ENCODE data around the gene KDM4C.

Gene KDM4C

GRCh38 chr9:6909181-6909580 is 151.4 kb downstream of the KDM4C start:
- DNase-seq, result no peak

DNA sequence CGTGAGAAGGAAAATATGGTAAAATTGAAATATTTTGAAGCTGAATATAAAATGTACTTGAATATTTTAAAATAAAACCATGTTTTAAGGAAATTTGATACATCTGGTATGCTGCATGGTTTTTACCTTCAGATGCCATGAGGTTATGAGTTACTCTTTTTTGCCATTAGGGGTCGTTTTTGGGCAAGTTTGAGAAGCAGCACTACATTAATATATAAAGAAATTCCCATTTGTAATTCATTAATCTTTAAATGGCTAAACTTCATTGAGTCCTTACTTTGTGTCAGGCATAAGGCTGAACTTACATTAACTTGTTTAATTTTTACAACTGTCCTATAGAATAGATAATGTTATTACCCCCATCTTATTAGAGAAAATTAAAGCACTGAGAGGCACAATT is 152.3 kb downstream of the KDM4C start:
- DNase-seq, result no peak

GRCh38 chr9:6910497-6910896 is 152.7 kb downstream of the KDM4C start:
- no peak for DNase-seq

- no peak for DNase-seq
Measured at GRCh38 chr9:6911901-6912638, 154.3 kb downstream of the KDM4C start.

DNA sequence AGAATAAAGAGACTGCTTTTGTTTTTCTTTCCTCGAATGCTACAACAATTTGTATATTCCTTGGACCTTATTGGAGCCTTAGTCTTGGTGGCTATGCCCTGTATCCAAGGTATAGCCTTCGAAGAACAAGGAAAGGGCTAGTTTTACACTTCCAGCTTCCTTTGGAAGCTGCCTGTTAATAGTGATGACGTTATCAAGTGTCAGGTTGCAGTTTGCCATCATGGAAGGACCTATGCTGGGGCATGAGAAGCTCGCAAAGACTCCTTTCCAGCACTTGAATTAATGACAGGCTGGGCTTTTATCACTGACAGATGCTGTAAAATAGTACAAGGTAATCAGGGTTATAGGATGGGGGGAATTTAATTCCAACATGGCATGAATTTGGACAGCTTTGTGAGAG is 157.9 kb downstream of the KDM4C start:
- DNase-seq, result no peak

- no peak for DNase-seq
Measured at GRCh38 chr9:6917162-6917561, 159.4 kb downstream of the KDM4C start.

- no peak for DNase-seq
Measured at GRCh38 chr9:6920041-6920440, 162.3 kb downstream of the KDM4C start.

GRCh38 chr9:6921315-6921714 is 163.5 kb downstream of the KDM4C start:
- no peak for DNase-seq

DNA sequence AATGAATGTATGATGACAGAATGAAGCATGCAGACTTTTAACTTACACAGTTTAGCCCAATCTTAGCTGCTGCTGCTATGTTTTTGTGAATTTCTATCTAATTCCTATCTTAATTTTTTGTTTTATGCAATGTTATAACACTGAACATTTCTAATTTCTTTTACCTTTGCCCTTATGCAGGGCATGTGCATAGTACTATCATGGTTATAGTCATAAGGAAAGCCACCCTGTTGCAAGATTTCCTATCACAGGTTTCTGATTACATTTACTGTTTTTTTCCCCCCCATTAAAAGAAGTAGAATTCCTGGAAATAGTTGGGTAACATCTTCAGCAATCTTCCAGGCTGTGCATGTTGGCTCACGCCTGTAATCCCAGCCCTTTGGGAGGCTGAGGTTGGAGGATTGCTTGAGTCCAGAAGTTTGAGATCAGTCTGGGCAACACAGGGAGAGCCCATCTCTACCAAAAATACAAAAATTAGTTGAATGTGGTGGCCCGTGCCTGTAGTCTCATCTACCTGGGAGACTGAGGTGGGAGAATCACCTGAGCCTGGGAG is 164.4 kb downstream of the KDM4C start:
- DNase-seq, result no peak

DNA sequence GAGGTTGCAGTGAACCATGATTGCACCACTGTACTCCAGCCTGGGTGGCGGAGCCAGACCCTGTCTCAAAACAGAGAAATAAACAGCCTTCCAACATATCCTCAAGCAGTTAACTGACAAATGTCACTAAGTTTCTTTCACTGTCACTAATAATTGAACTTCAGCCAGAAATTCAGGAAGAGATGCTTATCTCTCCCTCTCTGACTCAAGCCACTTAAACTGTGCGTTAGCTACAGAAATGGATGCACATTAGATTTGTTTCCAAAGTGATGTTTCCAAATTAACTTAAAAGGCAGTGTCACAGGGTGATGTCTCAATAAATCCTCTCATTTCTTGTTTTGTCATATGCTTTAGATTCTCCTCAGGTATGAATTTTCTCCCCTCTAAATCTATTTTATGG is 164.9 kb downstream of the KDM4C start:
- DNase-seq, result no peak

- no peak for DNase-seq
Measured at GRCh38 chr9:6923086-6923485, 165.3 kb downstream of the KDM4C start.

DNA sequence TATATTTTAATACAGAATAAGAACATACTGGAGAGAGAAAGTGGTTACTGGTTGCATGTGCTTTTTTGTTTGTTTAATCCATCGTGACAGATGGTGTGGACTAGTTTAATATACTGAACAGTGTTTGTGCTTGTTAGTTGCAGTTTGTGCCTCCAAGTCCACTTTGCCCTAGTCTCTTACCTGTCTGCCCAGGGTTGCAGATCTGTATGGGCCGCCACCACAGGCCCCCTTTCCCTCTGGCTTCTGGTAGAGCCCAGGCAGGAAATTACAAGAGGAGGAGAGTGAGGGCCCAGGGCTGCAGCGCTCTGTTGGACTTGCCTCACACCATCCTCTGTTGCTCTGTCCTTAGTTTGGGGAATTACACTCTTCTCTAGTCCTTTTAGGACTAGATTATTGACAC is 166.4 kb downstream of the KDM4C start:
- no peak for DNase-seq

DNA sequence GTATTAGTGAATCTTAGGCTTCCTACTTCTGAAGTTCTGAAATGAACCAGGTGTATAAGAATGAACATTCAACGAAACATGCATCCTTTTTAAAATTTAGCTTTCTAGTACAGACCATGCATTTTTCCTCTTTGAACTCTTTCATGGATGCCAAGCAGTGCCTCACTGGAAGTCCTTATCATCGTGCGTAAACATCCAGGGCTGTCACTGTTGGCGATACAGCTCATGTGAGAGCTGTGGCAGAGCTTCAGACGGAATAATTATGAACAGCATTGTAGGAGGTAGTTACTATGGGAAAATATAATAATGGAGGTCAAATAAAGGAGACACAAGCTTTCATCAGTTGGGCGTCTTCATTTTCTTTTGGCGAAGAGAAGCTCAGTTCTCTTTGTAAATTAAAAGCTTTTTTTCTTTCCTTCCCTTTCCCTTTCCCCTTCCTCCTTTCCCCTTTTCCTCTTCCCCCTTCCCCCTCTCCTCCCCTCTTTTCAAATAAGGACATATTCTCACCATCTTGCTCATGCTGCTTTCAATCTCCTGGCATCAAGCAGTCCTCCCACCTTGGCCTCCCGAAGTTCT is 167.3 kb downstream of the KDM4C start:
- no peak for DNase-seq

GRCh38 chr9:6925836-6926235 is 168.1 kb downstream of the KDM4C start:
- DNase-seq, result no peak

DNA sequence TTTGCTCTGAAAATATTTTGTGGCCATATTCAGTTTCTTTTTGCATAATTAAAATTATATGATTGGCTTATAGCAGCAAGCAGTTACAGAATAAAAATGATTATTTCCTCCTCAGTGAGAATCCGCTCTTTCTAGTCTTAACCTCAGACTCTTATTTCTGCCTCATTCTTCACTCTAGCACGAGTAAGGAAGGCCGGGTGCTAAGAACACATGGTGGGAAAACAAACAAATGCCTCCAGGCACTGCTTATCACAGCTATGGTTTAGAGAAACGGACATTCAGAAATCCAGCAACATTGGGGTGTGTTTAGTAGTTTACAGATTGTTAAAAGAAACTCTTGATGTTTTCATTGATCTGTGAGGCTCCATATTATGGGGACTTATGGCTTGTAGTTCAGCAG is 168.7 kb downstream of the KDM4C start:
- DNase-seq, result no peak

DNA sequence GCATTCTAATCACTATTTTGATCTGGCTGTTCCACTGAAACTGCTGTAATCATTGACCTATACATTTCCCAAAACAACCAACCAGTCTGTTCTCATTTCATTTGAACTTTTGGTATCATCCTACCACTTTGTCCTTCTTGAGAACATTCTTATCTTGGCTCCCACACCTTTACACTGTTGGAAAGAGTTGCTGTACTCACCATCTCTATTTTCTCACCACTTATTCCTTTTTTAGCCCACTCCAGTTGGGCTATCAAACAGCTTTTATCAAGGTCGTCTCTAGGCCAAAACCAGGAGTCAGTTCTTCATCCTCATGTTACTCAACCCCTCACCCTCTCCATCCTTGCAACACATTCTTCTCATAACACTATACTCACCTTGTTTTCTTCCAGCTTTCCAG is 170.1 kb downstream of the KDM4C start:
- DNase-seq, result no peak

DNA sequence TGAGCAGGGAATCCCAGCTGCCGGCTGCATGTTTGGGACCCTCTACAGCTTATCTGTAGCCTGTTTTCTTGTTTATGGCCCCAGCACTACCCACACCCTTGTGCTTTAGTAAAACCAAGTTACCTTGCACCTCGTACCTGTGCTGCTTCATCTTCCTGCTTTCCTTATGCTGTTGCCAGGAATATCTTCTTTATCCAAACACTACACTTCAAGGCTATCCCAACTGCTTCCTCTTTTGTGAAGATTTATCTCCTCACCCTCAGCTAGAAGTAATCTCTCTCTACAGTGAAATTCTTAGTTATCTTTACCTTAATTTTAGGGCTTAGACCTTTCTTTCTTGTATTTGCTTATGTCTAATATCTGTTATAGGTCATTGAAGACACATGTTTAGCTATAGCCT is 171.1 kb downstream of the KDM4C start:
- DNase-seq, result no peak

- DNase-seq, result no peak
Measured at GRCh38 chr9:6929441-6930215, 171.9 kb downstream of the KDM4C start.

GRCh38 chr9:6930827-6931226 is 173.1 kb downstream of the KDM4C start:
- DNase-seq, result no peak

- no peak for DNase-seq
Measured at GRCh38 chr9:6931913-6932312, 174.1 kb downstream of the KDM4C start.

GRCh38 chr9:6936103-6936502 is 178.3 kb downstream of the KDM4C start:
- DNase-seq, result no peak

- DNase-seq, result no peak
Measured at GRCh38 chr9:6937209-6937608, 179.4 kb downstream of the KDM4C start.

DNA sequence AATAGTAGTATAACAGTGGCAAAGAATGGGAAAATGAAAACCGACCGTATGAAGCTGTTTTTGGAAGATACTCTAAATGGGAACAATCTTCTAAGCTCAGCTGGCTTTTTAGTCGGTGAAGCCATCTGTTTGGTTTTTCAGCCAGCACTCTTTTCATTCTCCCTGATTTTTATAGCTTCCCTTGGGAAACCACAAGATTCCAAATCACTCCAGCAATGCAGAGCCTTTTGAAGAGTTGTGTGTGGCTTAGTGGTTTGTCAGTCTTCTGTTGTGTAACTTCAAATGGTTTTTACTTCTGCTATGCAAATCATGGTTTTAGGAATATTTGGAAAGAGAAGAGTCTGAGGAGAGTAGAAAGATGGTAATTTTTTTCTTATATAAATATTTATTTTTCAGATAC is 180.7 kb downstream of the KDM4C start:
- no peak for DNase-seq

DNA sequence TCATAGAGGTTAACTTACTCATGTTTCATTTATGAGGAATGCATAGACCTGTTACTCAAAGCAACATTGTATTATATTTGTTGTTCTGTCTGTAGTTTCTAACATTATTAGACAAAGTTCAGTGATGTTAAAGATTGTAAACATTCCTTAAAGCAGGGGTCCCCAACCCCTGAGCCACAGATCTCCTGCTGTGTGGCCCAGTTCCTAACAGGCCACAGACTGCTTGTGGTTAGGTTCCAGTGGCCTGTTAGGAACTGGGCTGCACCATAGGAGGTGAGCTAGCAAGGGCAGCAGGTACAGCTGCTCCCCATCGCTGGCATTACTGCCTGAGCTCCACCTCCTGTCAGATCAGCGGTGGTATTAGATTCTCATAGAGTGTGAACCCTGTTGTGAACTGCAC is 181.1 kb downstream of the KDM4C start:
- no peak for DNase-seq

Data from CD4-positive, alpha-beta T cell treated with Interleukin-4 for 1 hour (primary cell).